Breast epithelium (tissue), 4 donors: ENCODE data around the gene MRM2. TPM values are rescaled to one million over a fixed set of nuclear protein-coding genes. Genes with fewer than 3 reads are reported as not detected.

Experiments
- DNase-seq, 2 donors: peaks; one replicate each; pipeline ENCODE4 v3.0.0-alpha.2; 2019; ENCODE audit warnings: low spot score in 2 of 2
- H3K27ac ChIP-seq, 2 donors: fragments of 200-600 bp; sonication (generic) in 1 of 2; one replicate each; pipeline ENCODE4 v1.5.1; 2016 to 2019; ENCODE audit warnings: mild to moderate bottlenecking in 1 of 2
- H3K27me3 ChIP-seq, 2 donors: fragments of 200-600 bp; sonication (generic) in 1 of 2; one replicate each; pipeline versions ENCODE4 v1.5.1 to v1.6.0; 2017 to 2019; ENCODE audit warnings: control low read depth in 1 of 2, mild to moderate bottlenecking in 1 of 2
- H3K36me3 ChIP-seq: fragments of 200-600 bp; one replicate; pipeline ENCODE4 v1.5.1; 2019
- H3K4me1 ChIP-seq, 2 donors: fragments of 200-600 bp; sonication (generic); one replicate each; pipeline ENCODE4 v1.5.1; 2016 to 2019; ENCODE audit warnings: control low read depth in 1 of 2
- H3K4me3 ChIP-seq, 3 donors: fragments of 200-600 bp; sonication (generic); 1 replicate in 2 of 3; 2 replicates in 1 of 3; pipeline ENCODE4 v1.5.1; 2016 to 2019; ENCODE audit warnings: mild to moderate bottlenecking in 3 of 3, moderate library complexity in 2 of 3
- H3K9me3 ChIP-seq, 2 donors: fragments of 200-600 bp; sonication (generic) in 1 of 2; one replicate each; pipeline ENCODE4 v1.5.1; 2016 to 2019; ENCODE audit warnings: control low read depth in 1 of 2
- CTCF ChIP-seq, 3 donors: fragments of 450-650 bp; IDR thresholded peaks; one replicate each; pipeline ENCODE4 v1.5.1; 2016 to 2017; ENCODE audit warnings: antibody characterized with exemption in 3 of 3, mild to moderate bottlenecking in 3 of 3, moderate library complexity in 3 of 3
- POLR2A ChIP-seq: fragments of 450-650 bp; IDR thresholded peaks from one replicate; pipeline ENCODE4 v1.6.1; 2016; ENCODE audit warnings: antibody characterized with exemption, mild to moderate bottlenecking, moderate library complexity
- POLR2AphosphoS5 ChIP-seq, 3 donors: sonication (generic); formaldehyde crosslinking; IDR thresholded peaks; one replicate each; pipeline ENCODE4 v1.6.1; 2017; ENCODE audit warnings: antibody characterized with exemption in 3 of 3
- intact Hi-C: fragments of 100-400 bp; cut with DNase I; formaldehyde crosslinking; loops from one replicate; pipeline ENCODE4 v1.15.1; 2023; ENCODE audit warnings: low total_unique reads
- total RNA-seq, 3 donors: library from RNA; depleted of rRNA; stranded (reverse); fragments of >200 nt; gene quantifications; one replicate each; pipeline ENCODE4 v1.1.0, GENCODE V29; 2016

Gene MRM2
- total RNA-seq, 3 donors from 2014 or later, result 10.9 to 20.2 (median 18.0) TPM

- no peak for TF ChIP-seq POLR2A
- TF ChIP-seq CTCF (IDR thresholded peaks at IDR 0.05), result no peak
- TF ChIP-seq POLR2AphosphoS5 (IDR thresholded peaks at IDR 0.05), result no peak
- Histone ChIP-seq H3K27me3 (no peaks in the 10 kb centered on the region), H3K27ac (peak overlapping the region; percentile 52 to 58), H3K36me3 (no peaks in the 10 kb centered on the region), H3K9me3 (no peaks in the 10 kb centered on the region), H3K4me3 (no peak overlapping the region), H3K4me1 (no peaks in the 10 kb centered on the region)
- DNase-seq, result no peak
- intact Hi-C loops, result no loop called here
Observed at GRCh38 chr7:2224491-2224928, 17.5 kb downstream of the MRM2 start.

- Histone ChIP-seq H3K9me3 (no peaks in the 10 kb centered on the region), H3K36me3 (no peaks in the 10 kb centered on the region), H3K4me3 (no peak overlapping the region), H3K4me1 (no peaks in the 10 kb centered on the region), H3K27me3 (no peaks in the 10 kb centered on the region), H3K27ac (no peak overlapping the region)
- intact Hi-C loops, result no loop called here
- DNase-seq, result no peak
- TF ChIP-seq CTCF (IDR thresholded peaks at IDR 0.05), result no peak
- TF ChIP-seq POLR2A, result no peak
- no peak for TF ChIP-seq POLR2AphosphoS5 (IDR thresholded peaks at IDR 0.05)
Observed at GRCh38 chr7:2223321-2223720, 18.7 kb downstream of the MRM2 start.

GRCh38 chr7:2222516-2222915 lies 19.5 kb downstream of the MRM2 start:
- Histone ChIP-seq H3K9me3 (no peaks in the 10 kb centered on the region), H3K36me3 (no peaks in the 10 kb centered on the region), H3K4me3 (no peak overlapping the region), H3K27me3 (no peaks in the 10 kb centered on the region), H3K27ac (no peak overlapping the region), H3K4me1 (no peaks in the 10 kb centered on the region)
- intact Hi-C loops, result no loop called here
- TF ChIP-seq POLR2AphosphoS5 (IDR thresholded peaks at IDR 0.05) (no peak), CTCF (IDR thresholded peaks at IDR 0.05) (no peak), POLR2A (no peak)
- DNase-seq, result no peak

- intact Hi-C loops, result no loop called here
- TF ChIP-seq CTCF (IDR thresholded peaks at IDR 0.05) (no peak), POLR2A (no peak), POLR2AphosphoS5 (IDR thresholded peaks at IDR 0.05) (no peak)
- Histone ChIP-seq H3K27me3 (no peaks in the 10 kb centered on the region), H3K4me1 (no peaks in the 10 kb centered on the region), H3K4me3 (no peak overlapping the region), H3K27ac (no peak overlapping the region), H3K9me3 (no peaks in the 10 kb centered on the region), H3K36me3 (no peaks in the 10 kb centered on the region)
- no peak for DNase-seq
Observed at GRCh38 chr7:2220954-2221353, 21.1 kb downstream of the MRM2 start.

GRCh38 chr7:2220506-2220905 lies 21.5 kb downstream of the MRM2 start:
- H3K27me3 ChIP-seq, result no peaks in the 10 kb centered on the region
- DNase-seq, result no peak
- no peak overlapping the region for H3K4me3 ChIP-seq
- no peaks in the 10 kb centered on the region for H3K9me3 ChIP-seq
- H3K36me3 ChIP-seq, result no peaks in the 10 kb centered on the region
- H3K27ac ChIP-seq, result no peak overlapping the region
- TF ChIP-seq POLR2A, result no peak
- TF ChIP-seq CTCF (IDR thresholded peaks at IDR 0.05), result no peak
- no peak for TF ChIP-seq POLR2AphosphoS5 (IDR thresholded peaks at IDR 0.05)
- H3K4me1 ChIP-seq, result no peaks in the 10 kb centered on the region
- intact Hi-C loops, result no loop called here
